Peyer's patch (tissue), 4 donors: ENCODE data around the gene CRCP. TPM values are rescaled to one million over a fixed set of nuclear protein-coding genes. Genes with fewer than 3 reads are reported as not detected.

Experiments
- DNase-seq, 3 donors: peaks; one replicate each; pipeline ENCODE4 v3.0.0-alpha.2; 2017 to 2019
- H3K27ac ChIP-seq, 4 donors: fragments of 200-600 bp; sonication (generic); one replicate each; pipeline ENCODE4 v1.5.1; 2016 to 2019
- H3K27me3 ChIP-seq, 2 donors: fragments of 200-600 bp; sonication (generic); one replicate each; pipeline ENCODE4 v1.5.1; 2019
- H3K36me3 ChIP-seq, 3 donors: fragments of 200-600 bp; sonication (generic); one replicate each; pipeline ENCODE4 v1.5.1; 2016 to 2019
- H3K4me1 ChIP-seq, 4 donors: fragments of 200-600 bp; sonication (generic); one replicate each; pipeline ENCODE4 v1.5.1; 2016 to 2019
- H3K4me3 ChIP-seq, 4 donors: fragments of 200-600 bp; sonication (generic); 1 replicate in 3 of 4; 2 replicates in 1 of 4; pipeline ENCODE4 v1.5.1; 2016 to 2019; ENCODE audit warnings: mild to moderate bottlenecking in 1 of 4
- H3K9me3 ChIP-seq, 4 donors: fragments of 200-600 bp; sonication (generic); one replicate each; pipeline ENCODE4 v1.5.1; 2016 to 2019; ENCODE audit warnings: mild to moderate bottlenecking in 1 of 4
- POLR2A ChIP-seq, 2 donors: fragments of 450-650 bp; IDR thresholded peaks; one replicate each; pipeline ENCODE4 v1.5.1; 2017; ENCODE audit warnings: antibody characterized with exemption in 2 of 2, mild to moderate bottlenecking in 2 of 2, moderate library complexity in 2 of 2
- total RNA-seq, 4 donors: library from RNA; depleted of rRNA; stranded (reverse); fragments of >200 nt; gene quantifications; one replicate each; pipeline ENCODE4 v1.1.0, GENCODE V29; 2016
- TF ChIP-seq, protein P1 (sequence below), 6 experiments: fragments of 450-650 bp in 4 of 6; fragments of 200-600 bp in 2 of 6; sonication (generic) in 1 of 6; IDR thresholded peaks; one replicate each; pipeline ENCODE4 v1.5.1; 2017 to 2019; ENCODE audit warnings: antibody characterized with exemption in 6 of 6, mild to moderate bottlenecking in 3 of 6, moderate library complexity in 1 of 6

CRCP gene
- total RNA-seq, 4 donors from 2014 or later: 24.7 to 67.7 (median 42.2) TPM

DNA sequence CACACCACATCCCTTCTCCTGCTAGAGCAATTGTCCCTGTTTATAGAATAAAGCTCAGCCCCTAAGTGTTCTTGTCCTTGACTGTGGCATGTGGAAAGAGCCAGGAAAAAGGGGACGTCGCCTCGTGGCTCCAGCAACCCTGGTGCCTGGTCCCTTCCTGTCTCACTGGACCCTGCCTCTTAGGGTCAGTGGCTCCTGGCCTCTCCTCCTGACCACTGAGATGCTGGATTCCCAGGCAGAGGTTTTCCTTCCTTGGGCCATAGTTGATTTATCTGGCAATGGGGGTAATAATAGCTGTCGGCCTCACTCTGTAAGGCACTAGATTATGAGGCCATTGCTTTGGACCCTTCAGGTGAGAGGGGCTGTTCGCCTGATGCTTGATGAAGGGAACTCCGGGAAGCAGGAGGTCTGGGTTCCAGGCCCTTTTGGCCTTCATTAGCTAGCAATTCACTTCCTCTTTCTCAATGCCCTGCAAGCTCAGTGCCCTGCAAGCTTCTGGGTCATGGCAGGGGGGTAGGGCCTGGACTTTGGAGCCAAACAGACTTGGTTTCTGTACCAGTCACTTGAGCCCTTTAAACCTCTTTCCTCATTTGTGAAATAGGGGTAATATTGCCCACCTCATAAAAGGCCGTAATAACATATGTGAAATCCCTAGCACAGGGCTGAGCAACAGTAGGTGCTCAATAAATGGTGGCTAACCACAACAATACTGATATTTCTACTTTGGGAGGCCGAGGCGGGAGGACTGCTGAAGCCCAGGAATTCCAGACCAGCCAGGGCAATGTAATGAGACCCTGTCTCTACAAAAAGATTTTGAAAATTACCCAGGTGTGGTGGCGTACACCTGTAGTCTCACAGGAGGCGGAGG, 38.0 kb upstream of the CRCP start:
- peak overlapping the region; percentile 61 to 93 (median 78) for H3K4me3 ChIP-seq
- peak in 1 of 2 donors; percentile 32 for TF ChIP-seq POLR2A (IDR thresholded peaks at IDR 0.05)
- TF ChIP-seq, protein P1, sequence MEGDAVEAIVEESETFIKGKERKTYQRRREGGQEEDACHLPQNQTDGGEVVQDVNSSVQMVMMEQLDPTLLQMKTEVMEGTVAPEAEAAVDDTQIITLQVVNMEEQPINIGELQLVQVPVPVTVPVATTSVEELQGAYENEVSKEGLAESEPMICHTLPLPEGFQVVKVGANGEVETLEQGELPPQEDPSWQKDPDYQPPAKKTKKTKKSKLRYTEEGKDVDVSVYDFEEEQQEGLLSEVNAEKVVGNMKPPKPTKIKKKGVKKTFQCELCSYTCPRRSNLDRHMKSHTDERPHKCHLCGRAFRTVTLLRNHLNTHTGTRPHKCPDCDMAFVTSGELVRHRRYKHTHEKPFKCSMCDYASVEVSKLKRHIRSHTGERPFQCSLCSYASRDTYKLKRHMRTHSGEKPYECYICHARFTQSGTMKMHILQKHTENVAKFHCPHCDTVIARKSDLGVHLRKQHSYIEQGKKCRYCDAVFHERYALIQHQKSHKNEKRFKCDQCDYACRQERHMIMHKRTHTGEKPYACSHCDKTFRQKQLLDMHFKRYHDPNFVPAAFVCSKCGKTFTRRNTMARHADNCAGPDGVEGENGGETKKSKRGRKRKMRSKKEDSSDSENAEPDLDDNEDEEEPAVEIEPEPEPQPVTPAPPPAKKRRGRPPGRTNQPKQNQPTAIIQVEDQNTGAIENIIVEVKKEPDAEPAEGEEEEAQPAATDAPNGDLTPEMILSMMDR (IDR thresholded peaks at IDR 0.05): no peak
- no peaks in the 10 kb centered on the region for H3K9me3 ChIP-seq
- peaks cover 0 to 22% (median 3%) of the 10 kb centered on the region in 4 donors for H3K4me1 ChIP-seq
- peak overlapping the region; percentile 79 to 81 (median 81) for H3K27ac ChIP-seq
- no peaks in the 10 kb centered on the region for H3K27me3 ChIP-seq
- peaks cover 0 to 21% (median 0%) of the 10 kb centered on the region in 3 donors for H3K36me3 ChIP-seq
- peak in 2 of 3 donors; percentile 79 to 85 for DNase-seq

DNA sequence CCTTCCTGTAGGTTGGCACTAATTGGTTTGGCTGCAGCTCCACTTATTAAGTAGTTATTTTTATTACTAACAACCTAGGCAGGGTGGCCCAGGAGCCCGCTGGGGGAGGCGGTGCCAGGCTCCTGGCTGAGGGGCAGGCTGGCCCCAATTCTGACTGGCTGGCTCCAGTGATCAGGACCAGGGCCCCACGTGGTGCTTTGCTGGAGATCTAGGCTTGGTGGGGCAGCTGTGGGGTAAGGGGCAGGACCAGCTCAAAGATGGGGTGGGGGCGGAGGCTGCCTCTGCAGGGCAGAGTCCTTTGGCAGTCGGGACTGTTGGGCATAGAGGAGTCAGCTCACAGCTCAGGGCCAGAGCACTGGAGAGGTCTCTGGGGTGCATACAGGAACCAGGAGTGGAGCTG, 36.6 kb upstream of the CRCP start:
- Histone ChIP-seq H3K36me3 (peaks cover 0 to 34% (median 0%) of the 10 kb centered on the region in 3 donors), H3K27ac (peak overlapping the region in 1 of 4 donors; percentile 6), H3K27me3 (no peaks in the 10 kb centered on the region), H3K9me3 (no peaks in the 10 kb centered on the region), H3K4me1 (peaks cover 0 to 22% (median 3%) of the 10 kb centered on the region in 4 donors), H3K4me3 (peak overlapping the region in 1 of 4 donors; percentile 61)
- TF ChIP-seq POLR2A (IDR thresholded peaks at IDR 0.05): no peak
- TF ChIP-seq, protein P1 (IDR thresholded peaks at IDR 0.05): no peak
- DNase-seq: no peak

DNA sequence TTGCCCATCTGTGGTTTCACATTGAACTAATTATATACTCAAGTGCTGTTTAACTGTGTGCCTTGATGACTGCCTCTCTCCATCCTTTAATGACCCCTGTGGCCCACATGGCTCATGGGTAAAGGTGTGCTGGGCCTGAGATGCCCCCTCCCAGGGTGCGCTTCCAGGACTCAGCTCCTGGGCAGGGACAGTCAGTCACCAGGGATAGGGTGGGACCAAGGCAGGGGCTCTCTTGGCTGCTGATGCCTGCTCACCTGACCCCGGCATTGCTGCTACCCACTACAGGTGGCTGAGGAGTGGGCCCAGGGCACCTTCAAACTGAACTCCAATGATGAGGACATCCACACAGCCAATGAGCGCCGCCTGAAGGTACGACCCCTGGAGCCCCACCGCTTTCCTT, 32.6 kb upstream of the CRCP start:
- no peak for TF ChIP-seq POLR2A (IDR thresholded peaks at IDR 0.05)
- TF ChIP-seq, protein P1 (IDR thresholded peaks at IDR 0.05): no peak
- H3K27me3 ChIP-seq: no peaks in the 10 kb centered on the region
- H3K4me3 ChIP-seq: no peak overlapping the region
- H3K4me1 ChIP-seq: peaks cover 0 to 15% (median 0%) of the 10 kb centered on the region in 4 donors
- H3K27ac ChIP-seq: no peak overlapping the region
- H3K36me3 ChIP-seq: peaks cover 0 to 71% (median 0%) of the 10 kb centered on the region in 3 donors
- no peak for DNase-seq
- no peaks in the 10 kb centered on the region for H3K9me3 ChIP-seq

DNA sequence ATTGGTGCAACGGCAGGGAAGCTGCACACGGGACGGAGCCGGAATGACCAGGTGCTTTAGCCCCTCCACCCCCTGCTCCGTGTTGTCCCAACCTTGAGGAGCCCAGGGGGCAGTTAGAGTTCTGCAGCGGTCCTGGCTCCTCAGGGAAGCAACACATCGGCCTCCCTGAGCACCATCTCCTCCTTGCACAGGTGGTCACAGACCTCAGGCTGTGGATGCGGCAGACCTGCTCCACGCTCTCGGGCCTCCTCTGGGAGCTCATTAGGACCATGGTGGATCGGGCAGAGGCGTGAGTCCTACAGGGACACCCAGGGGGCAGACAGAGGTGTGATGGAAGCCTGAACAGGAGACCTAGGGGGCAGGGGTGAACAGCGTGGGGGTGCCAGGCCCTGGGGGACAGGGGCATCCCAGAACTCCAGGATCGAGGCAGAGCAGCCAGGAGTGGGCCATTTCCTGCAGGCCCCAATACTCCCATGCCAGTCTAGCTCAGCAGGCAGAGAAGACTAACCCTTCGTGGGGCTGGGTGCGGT, 31.7 kb upstream of the CRCP start:
- peaks cover 0 to 6% (median 0%) of the 10 kb centered on the region in 4 donors for H3K4me1 ChIP-seq
- H3K36me3 ChIP-seq: peaks cover 0 to 79% (median 0%) of the 10 kb centered on the region in 3 donors
- TF ChIP-seq POLR2A (IDR thresholded peaks at IDR 0.05): no peak
- TF ChIP-seq, protein P1 (IDR thresholded peaks at IDR 0.05): no peak
- no peaks in the 10 kb centered on the region for H3K9me3 ChIP-seq
- H3K27me3 ChIP-seq: no peaks in the 10 kb centered on the region
- no peak overlapping the region for H3K27ac ChIP-seq
- H3K4me3 ChIP-seq: no peak overlapping the region
- no peak for DNase-seq

DNA sequence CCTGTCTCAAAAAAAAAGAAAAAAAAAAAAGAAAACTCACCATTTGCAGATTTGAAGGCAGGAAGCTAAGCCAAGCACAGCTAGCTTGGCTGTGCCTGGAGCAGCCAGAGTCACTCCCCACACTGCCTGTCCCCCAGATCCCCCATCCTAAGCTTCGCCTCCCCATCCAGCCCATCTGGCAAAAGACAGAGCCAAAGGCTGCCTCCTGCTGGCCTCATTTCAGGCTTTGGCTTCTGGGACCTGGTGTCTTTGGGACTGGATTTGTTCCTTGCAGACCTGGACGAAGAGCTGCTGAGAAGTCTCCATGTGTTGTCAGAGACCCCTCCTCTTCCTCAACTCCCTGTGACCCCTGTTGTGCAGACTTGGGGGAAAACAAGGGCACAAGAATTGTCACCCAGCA, 31.0 kb upstream of the CRCP start:
- Histone ChIP-seq H3K4me1 (no peaks in the 10 kb centered on the region), H3K27me3 (no peaks in the 10 kb centered on the region), H3K9me3 (no peaks in the 10 kb centered on the region), H3K4me3 (no peak overlapping the region), H3K27ac (no peak overlapping the region), H3K36me3 (peaks cover 0 to 78% (median 0%) of the 10 kb centered on the region in 3 donors)
- TF ChIP-seq POLR2A (IDR thresholded peaks at IDR 0.05): no peak
- TF ChIP-seq, protein P1 (IDR thresholded peaks at IDR 0.05): no peak
- no peak for DNase-seq
